ENCODE measurements around the gene PPP2R2B. TPM values are rescaled to one million over a fixed set of nuclear protein-coding genes. Genes with fewer than 3 reads are reported as not detected.

PPP2R2B gene
- total RNA-seq, 1 experiment from 2014 or later = not detected

DNA sequence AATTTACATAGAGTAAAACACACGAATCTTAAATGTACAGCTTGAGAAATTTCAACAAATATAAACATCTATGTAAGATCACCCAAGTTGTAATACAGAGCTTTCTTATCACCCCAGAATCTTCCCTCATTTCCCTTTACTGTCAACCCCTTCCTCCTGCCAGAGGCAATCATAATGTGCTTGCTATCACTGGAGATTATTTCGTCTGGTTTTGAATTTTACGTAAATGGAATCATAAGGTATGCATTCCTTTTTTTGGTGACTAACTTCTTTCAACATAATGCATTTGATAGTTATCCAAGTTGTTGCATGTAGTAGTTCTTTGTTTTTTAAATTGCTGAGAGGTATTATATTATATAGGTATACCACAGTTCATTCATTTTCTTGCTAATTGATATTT, 325.1 kb downstream of the PPP2R2B start:
- no peak overlapping the region for H3K9ac ChIP-seq (ENCODE audit: low read length)
- no peak overlapping the region for H2AFZ ChIP-seq (ENCODE audit: low read depth, low read length, poor library complexity, severe bottlenecking)
- no peak for TF ChIP-seq EZH2 (IDR thresholded peaks at IDR 0.05)
- TF ChIP-seq, protein P1, sequence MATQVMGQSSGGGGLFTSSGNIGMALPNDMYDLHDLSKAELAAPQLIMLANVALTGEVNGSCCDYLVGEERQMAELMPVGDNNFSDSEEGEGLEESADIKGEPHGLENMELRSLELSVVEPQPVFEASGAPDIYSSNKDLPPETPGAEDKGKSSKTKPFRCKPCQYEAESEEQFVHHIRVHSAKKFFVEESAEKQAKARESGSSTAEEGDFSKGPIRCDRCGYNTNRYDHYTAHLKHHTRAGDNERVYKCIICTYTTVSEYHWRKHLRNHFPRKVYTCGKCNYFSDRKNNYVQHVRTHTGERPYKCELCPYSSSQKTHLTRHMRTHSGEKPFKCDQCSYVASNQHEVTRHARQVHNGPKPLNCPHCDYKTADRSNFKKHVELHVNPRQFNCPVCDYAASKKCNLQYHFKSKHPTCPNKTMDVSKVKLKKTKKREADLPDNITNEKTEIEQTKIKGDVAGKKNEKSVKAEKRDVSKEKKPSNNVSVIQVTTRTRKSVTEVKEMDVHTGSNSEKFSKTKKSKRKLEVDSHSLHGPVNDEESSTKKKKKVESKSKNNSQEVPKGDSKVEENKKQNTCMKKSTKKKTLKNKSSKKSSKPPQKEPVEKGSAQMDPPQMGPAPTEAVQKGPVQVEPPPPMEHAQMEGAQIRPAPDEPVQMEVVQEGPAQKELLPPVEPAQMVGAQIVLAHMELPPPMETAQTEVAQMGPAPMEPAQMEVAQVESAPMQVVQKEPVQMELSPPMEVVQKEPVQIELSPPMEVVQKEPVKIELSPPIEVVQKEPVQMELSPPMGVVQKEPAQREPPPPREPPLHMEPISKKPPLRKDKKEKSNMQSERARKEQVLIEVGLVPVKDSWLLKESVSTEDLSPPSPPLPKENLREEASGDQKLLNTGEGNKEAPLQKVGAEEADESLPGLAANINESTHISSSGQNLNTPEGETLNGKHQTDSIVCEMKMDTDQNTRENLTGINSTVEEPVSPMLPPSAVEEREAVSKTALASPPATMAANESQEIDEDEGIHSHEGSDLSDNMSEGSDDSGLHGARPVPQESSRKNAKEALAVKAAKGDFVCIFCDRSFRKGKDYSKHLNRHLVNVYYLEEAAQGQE (IDR thresholded peaks at IDR 0.05; ENCODE audit: low read depth) = no peak
- no TSS peak for BruUV-seq (replicated peaks)
- ATAC-seq = no peak
- H3K4me2 ChIP-seq (ENCODE audit: low read length) = no peak overlapping the region
- DNase-seq (ENCODE audit: low read depth, low spot score) = no peak
- ChIA-PET CTCF (interaction anchor here (0.9 kb wide), 1 partner anchor 635 kb away, joined by 3 read pairs; no protein-coding TSS in a partner anchor), RAD21 (ENCODE audit: low non-redundant PET in 1 of 2, low total read pairs in 2 of 2, uncharacterized antibody in 2 of 2, unreplicated experiment in 2 of 2) (no interaction called here), POLR2A (no interaction called here)
- H3K27ac ChIP-seq (ENCODE audit: low read depth, low read length) = no peak overlapping the region
- no peaks in the 10 kb centered on the region for H3K36me3 ChIP-seq (ENCODE audit: control insufficient read depth in 1 of 2, insufficient read depth in 2 of 2, low read length in 2 of 2)
- H3K9me2 ChIP-seq (ENCODE audit: insufficient read depth) = no peaks in the 10 kb centered on the region
- H3K27me3 ChIP-seq (ENCODE audit: insufficient read depth, low read length) = peaks cover 16% of the 10 kb centered on the region; the same call in 1 of the 2 replicates
- intact Hi-C loops (cut with micrococcal nuclease) = no loop called here
- no peaks in the 10 kb centered on the region for H3K79me2 ChIP-seq (ENCODE audit: insufficient read depth, low read length)
- no peak overlapping the region for H3K4me3 ChIP-seq (replicated peaks in 1 of 2; ENCODE audit: low read depth in 1 of 2, low read length in 2 of 2)
- no peaks in the 10 kb centered on the region for H3K9me3 ChIP-seq (ENCODE audit: control insufficient read depth in 1 of 2, insufficient read depth in 1 of 2, low read depth in 1 of 2, low read length in 2 of 2)
- H4K20me1 ChIP-seq (ENCODE audit: insufficient read depth) = no peaks in the 10 kb centered on the region
- no peaks in the 10 kb centered on the region for H3K4me1 ChIP-seq (ENCODE audit: control insufficient read depth in 1 of 2, insufficient read depth in 2 of 2, low read length in 2 of 2)

DNA sequence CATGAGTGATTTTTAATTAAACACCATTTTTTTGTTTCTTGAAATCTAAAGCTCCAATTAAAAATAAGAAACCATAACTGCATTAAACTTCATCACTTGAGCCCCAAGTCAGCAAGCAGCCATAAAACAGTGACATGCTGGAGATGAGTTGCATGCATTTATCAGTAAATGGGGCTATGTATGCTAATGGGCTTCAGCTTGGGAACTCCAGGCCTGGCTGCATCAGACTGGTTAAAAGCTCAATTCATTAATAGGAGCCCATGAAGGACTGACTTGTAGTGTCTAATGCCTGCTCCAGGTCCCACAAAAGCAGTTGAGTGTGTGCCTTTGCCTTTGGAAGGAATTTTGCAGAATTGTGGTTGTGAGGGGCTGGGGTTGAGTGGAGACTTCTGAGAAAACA, 328.9 kb downstream of the PPP2R2B start:
- no peak overlapping the region for H3K4me2 ChIP-seq (ENCODE audit: low read length)
- intact Hi-C loops (cut with micrococcal nuclease) = no loop called here
- no peak overlapping the region for H3K9ac ChIP-seq (ENCODE audit: low read length)
- no peak for DNase-seq (ENCODE audit: low read depth, low spot score)
- H2AFZ ChIP-seq (ENCODE audit: low read depth, low read length, poor library complexity, severe bottlenecking) = no peak overlapping the region
- H4K20me1 ChIP-seq (ENCODE audit: insufficient read depth) = no peaks in the 10 kb centered on the region
- RAD21 ChIA-PET (ENCODE audit: low non-redundant PET in 1 of 2, low total read pairs in 2 of 2, uncharacterized antibody in 2 of 2, unreplicated experiment in 2 of 2) = no interaction called here
- POLR2A ChIA-PET = no interaction called here
- H3K36me3 ChIP-seq (ENCODE audit: control insufficient read depth in 1 of 2, insufficient read depth in 2 of 2, low read length in 2 of 2) = no peaks in the 10 kb centered on the region
- H3K9me2 ChIP-seq (ENCODE audit: insufficient read depth) = no peaks in the 10 kb centered on the region
- no peak overlapping the region for H3K4me3 ChIP-seq (replicated peaks in 1 of 2; ENCODE audit: low read depth in 1 of 2, low read length in 2 of 2)
- peaks cover 14% of the 10 kb centered on the region; the same call in 1 of the 2 replicates for H3K27me3 ChIP-seq (ENCODE audit: insufficient read depth, low read length)
- TF ChIP-seq, protein P2, sequence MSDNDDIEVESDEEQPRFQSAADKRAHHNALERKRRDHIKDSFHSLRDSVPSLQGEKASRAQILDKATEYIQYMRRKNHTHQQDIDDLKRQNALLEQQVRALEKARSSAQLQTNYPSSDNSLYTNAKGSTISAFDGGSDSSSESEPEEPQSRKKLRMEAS (IDR thresholded peaks at IDR 0.05) = no peak
- TF ChIP-seq FOSL1 (IDR thresholded peaks at IDR 0.05; ENCODE audit: low read depth) = no peak
- no peaks in the 10 kb centered on the region for H3K79me2 ChIP-seq (ENCODE audit: insufficient read depth, low read length)
- no peak for ATAC-seq
- H3K4me1 ChIP-seq (ENCODE audit: control insufficient read depth in 1 of 2, insufficient read depth in 2 of 2, low read length in 2 of 2) = no peaks in the 10 kb centered on the region
- CTCF ChIA-PET = interaction anchor here (0.8 kb wide), 1 partner anchor 416 kb away, joined by 3 read pairs; no protein-coding TSS in a partner anchor
- H3K9me3 ChIP-seq (ENCODE audit: control insufficient read depth in 1 of 2, insufficient read depth in 1 of 2, low read depth in 1 of 2, low read length in 2 of 2) = no peaks in the 10 kb centered on the region
- no peak overlapping the region for H3K27ac ChIP-seq (ENCODE audit: low read depth, low read length)
- no TSS peak for BruUV-seq (replicated peaks)
